Cardiac muscle cell (in vitro differentiated cells and primary cell): Measurements from ENCODE around the gene TATDN2. TPM values are rescaled to one million over a fixed set of nuclear protein-coding genes. Genes with fewer than 3 reads are reported as not detected.
A peak's percentile ranks its signal among the peaks of the same experiment; 100 is the strongest.

Source experiments
- DNase-seq, 2 donors: peaks; one replicate each; pipeline versions ENCODE4 v3.0.0 to v3.0.0-alpha.2; 2010 to 2017; ENCODE audit warnings: low read depth in 1 of 2, low spot score in 1 of 2
- H3K27ac ChIP-seq: fragments of 200-600 bp; sonication (generic); 2 replicates; pipeline ENCODE4 v1.5.1; 2016
- H3K27me3 ChIP-seq: fragments of 200-600 bp; sonication (generic); 2 replicates; pipeline ENCODE4 v1.6.0; 2016; ENCODE audit warnings: control low read depth
- H3K36me3 ChIP-seq: fragments of 200-600 bp; sonication (generic); 2 replicates; pipeline ENCODE4 v1.5.1; 2016; ENCODE audit warnings: control low read depth
- H3K4me1 ChIP-seq: fragments of 200-600 bp; sonication (generic); 2 replicates; pipeline ENCODE4 v1.8.1; 2017; ENCODE audit warnings: low read depth, mild to moderate bottlenecking, mixed run types
- H3K4me3 ChIP-seq: fragments of 200-600 bp; sonication (generic); 2 replicates; pipeline ENCODE4 v1.5.1; 2016; ENCODE audit warnings: mild to moderate bottlenecking
- H3K9me3 ChIP-seq: fragments of 200-600 bp; sonication (generic); 2 replicates; pipeline ENCODE4 v1.5.1; 2017; ENCODE audit warnings: low read depth, mild to moderate bottlenecking, control low read depth
- polyA plus RNA-seq: library from polyadenylated mRNA; unstranded; fragments of >200 nt; fragmentation: Nextera tagmentation; extraction: Ambion mirVana; gene quantifications from 2 replicates; pipeline ENCODE4 v1.2.1, GENCODE V29; 2016
- total RNA-seq: library from RNA; depleted of rRNA; stranded (reverse); fragments of >200 nt; gene quantifications from 2 replicates; pipeline ENCODE4 v1.2.3, GENCODE V29; 2016
- TF ChIP-seq, protein P1 (sequence below): IDR thresholded peaks from 2 replicates; pipeline ENCODE4 v1.5.1; 2012; ENCODE audit warnings: low read depth, mild to moderate bottlenecking, low read length

The TATDN2 gene
- total and polyA plus RNA-seq, 2 experiments from 2014 or later: 7.7 to 13.1 TPM

DNA sequence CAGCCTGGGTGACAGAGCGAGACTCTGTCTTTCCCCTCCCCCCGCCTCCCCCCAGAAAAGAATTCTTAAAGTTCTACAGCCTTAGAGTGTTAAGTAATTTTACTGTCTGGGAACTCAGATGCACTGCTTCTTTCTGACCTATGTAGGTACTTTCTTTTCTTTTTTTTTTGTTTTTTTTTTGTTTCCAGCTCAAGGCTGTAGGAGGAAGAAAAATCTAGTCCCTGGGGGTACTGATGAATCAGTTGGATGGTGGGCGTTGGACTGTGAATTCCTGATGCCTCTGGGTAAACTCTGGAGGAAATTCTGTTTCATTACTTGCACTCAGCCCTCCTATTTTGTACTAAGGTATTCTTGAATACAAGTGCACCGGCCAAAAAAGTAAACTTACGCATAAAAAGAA, 33.7 kb downstream of the TATDN2 start:
- no peak overlapping the region for H3K27ac ChIP-seq
- DNase-seq: peak in 1 of 2 donors; percentile 28
- no peaks in the 10 kb centered on the region for H3K9me3 ChIP-seq
- H3K27me3 ChIP-seq: no peaks in the 10 kb centered on the region
- no peaks in the 10 kb centered on the region for H3K4me1 ChIP-seq
- TF ChIP-seq, protein P1, sequence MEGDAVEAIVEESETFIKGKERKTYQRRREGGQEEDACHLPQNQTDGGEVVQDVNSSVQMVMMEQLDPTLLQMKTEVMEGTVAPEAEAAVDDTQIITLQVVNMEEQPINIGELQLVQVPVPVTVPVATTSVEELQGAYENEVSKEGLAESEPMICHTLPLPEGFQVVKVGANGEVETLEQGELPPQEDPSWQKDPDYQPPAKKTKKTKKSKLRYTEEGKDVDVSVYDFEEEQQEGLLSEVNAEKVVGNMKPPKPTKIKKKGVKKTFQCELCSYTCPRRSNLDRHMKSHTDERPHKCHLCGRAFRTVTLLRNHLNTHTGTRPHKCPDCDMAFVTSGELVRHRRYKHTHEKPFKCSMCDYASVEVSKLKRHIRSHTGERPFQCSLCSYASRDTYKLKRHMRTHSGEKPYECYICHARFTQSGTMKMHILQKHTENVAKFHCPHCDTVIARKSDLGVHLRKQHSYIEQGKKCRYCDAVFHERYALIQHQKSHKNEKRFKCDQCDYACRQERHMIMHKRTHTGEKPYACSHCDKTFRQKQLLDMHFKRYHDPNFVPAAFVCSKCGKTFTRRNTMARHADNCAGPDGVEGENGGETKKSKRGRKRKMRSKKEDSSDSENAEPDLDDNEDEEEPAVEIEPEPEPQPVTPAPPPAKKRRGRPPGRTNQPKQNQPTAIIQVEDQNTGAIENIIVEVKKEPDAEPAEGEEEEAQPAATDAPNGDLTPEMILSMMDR: no peak
- H3K36me3 ChIP-seq: peaks cover 12% of the 10 kb centered on the region
- no peak overlapping the region for H3K4me3 ChIP-seq

DNA sequence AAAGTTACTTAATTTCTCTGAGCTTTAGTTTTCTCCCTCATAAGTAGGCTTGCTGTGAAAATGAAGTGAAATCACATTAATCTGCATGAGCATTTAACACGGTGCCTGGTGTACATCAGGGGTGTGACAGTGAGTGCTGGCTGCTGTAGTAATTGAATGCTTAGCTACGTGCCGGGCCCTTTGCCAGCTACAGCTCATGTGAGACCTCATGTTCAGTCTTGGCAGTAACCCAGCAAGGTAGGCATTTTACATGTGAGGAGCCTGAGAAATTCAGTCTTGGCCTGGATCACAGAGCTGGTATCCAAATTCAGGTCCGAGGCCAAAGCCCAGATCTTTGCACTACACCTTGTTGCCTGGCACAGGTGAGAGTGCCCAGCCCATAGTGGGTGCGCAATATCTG, 35.4 kb downstream of the TATDN2 start:
- no peak overlapping the region for H3K4me3 ChIP-seq
- peaks cover 12% of the 10 kb centered on the region for H3K36me3 ChIP-seq
- H3K27ac ChIP-seq: no peak overlapping the region
- DNase-seq: no peak
- no peaks in the 10 kb centered on the region for H3K27me3 ChIP-seq
- H3K9me3 ChIP-seq: no peaks in the 10 kb centered on the region
- H3K4me1 ChIP-seq: no peaks in the 10 kb centered on the region
- TF ChIP-seq, protein P1: no peak

DNA sequence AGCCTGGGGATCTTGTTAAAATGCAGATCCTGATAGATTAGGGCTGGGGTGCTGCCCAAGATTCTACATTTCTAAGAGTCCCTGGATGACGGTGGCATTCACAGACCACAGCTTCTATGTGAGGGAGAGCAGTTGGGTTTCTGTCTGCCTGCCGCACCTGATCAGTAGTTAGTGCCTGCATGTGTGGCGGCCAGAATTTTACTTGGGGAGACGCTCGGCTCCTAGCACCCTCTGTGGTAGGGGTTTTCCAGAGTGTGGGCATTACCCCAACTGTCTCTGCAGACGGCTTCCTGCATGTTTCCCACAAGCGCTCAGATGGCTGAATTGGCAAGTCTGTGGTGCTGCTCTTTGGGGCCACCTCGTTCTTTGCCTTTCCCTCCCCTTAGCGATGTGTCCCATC, 36.2 kb downstream of the TATDN2 start:
- TF ChIP-seq, protein P1: no peak
- no peaks in the 10 kb centered on the region for H3K27me3 ChIP-seq
- no peaks in the 10 kb centered on the region for H3K4me1 ChIP-seq
- no peak overlapping the region for H3K4me3 ChIP-seq
- no peak for DNase-seq
- H3K27ac ChIP-seq: no peak overlapping the region
- no peaks in the 10 kb centered on the region for H3K9me3 ChIP-seq
- peaks cover 10% of the 10 kb centered on the region for H3K36me3 ChIP-seq

DNA sequence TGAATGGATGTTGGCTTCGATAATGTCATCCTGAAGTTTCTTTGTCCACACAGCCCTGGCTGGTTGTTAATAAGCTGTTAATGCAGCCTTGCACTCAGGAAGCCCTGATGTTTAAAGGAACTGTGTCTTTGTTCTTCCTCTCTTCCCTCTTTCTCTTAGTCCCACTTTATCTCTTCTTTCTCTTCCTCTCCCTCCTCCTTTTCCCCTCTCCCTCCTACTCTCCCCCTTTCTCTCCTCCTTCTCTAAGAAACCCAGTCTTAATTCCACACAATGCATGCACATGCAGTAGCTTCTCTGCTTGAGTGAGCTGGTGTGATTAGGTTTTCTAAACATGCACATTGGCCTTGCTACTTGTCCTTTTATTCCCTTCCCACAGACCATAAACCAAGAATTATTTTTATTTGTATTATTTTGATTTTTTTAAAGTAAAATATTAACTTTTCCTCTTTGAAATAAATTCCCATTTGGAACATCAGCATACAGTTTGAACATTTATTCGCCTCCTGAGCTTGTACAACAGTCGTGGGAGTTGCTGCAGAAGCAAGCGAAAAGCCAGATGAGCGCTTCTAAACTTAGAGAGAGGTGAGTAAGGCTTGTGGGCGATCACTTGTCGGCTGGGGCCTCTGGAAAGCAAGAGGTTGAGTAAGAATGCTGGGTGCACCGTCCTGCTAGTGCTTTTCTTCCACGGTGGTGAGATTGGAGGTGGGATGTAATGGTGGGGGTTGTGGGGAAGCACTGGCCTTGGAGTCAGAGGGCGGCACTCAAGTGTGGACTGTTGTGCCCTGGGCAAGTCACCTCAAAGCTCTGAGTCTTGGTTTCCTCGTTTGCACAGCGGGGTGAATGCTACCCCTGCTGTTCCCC, 37.2 kb downstream of the TATDN2 start:
- TF ChIP-seq, protein P1: no peak
- no peaks in the 10 kb centered on the region for H3K9me3 ChIP-seq
- DNase-seq: no peak
- H3K4me3 ChIP-seq: no peak overlapping the region
- H3K4me1 ChIP-seq: no peaks in the 10 kb centered on the region
- peaks cover 10% of the 10 kb centered on the region for H3K36me3 ChIP-seq
- H3K27ac ChIP-seq: no peak overlapping the region
- H3K27me3 ChIP-seq: no peaks in the 10 kb centered on the region

DNA sequence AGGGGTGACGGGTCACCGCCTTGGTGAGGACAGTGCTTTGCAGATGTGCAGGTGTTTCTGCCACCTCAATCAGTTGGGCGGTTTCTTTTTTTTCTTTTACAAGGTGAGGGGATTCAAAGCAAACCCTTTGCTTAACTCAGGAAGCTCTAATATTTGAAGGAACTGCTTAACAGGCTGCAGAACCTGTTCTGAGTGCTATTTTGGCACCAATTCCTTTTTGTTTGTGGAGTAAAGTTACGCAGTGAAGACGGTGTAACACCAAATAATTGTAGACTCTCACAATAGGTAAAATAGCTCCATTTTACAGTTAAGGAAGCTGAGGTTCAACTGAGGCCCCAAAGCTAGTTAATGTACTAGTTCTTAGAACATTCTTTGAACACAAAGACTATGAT, 37.9 kb downstream of the TATDN2 start:
- no peaks in the 10 kb centered on the region for H3K4me1 ChIP-seq
- peaks cover 10% of the 10 kb centered on the region for H3K36me3 ChIP-seq

More for the DNA sequence above, 37.9 kb downstream of the TATDN2 start:
- Histone ChIP-seq H3K27ac (no peak overlapping the region), H3K4me3 (no peak overlapping the region), H3K9me3 (no peaks in the 10 kb centered on the region), H3K27me3 (no peaks in the 10 kb centered on the region)
- TF ChIP-seq, protein P1: no peak
- no peak for DNase-seq
